SK-N-SH treated with all-trans-retinoic acid at 6 μM for 48 hours (cell line): ENCODE measurements around the gene CRIP1.

Experiments used
- ATAC-seq: fragments of 200-7000 bp; cut with Tn5 transposase; 3 replicates; pipeline ENCODE4 v1.9.1; 2020; ENCODE audit warnings: mild to moderate bottlenecking, moderate library complexity
- ARNTL ChIP-seq: fragments of 450-650 bp; formaldehyde crosslinking; IDR thresholded peaks from 2 replicates; pipeline ENCODE4 v1.5.0; 2020; ENCODE audit warnings: low read depth, mild to moderate bottlenecking, moderate library complexity, borderline replicate concordance
- BACH2 ChIP-seq: fragments of 250-450 bp; sonication (Bioruptor Pico); IDR thresholded peaks from 2 replicates; pipeline ENCODE4 v1.9.0; 2021; ENCODE audit warnings: mild to moderate bottlenecking, borderline replicate concordance
- CSDC2 ChIP-seq: fragments of 250-450 bp; sonication (Bioruptor Pico); IDR thresholded peaks from 2 replicates; pipeline ENCODE4 v1.5.0; 2020; ENCODE audit warnings: mild to moderate bottlenecking, moderate library complexity
- CSRNP3 ChIP-seq: fragments of 250-450 bp; sonication (Bioruptor Pico); IDR thresholded peaks from 2 replicates; pipeline ENCODE4 v1.5.1; 2021; ENCODE audit warnings: mild to moderate bottlenecking, moderate library complexity
- GLIS3 ChIP-seq: fragments of 250-450 bp; sonication (Bioruptor Pico); IDR thresholded peaks from 2 replicates; pipeline ENCODE4 v1.5.0; 2020; ENCODE audit warnings: mild to moderate bottlenecking, moderate library complexity
- ISL1 ChIP-seq: fragments of 250-450 bp; sonication (Bioruptor Pico); IDR thresholded peaks from 2 replicates; pipeline ENCODE4 v2.1.2; 2022; ENCODE audit warnings: mild to moderate bottlenecking, moderate library complexity
- POU6F1 ChIP-seq: fragments of 250-450 bp; sonication (Bioruptor Pico); IDR thresholded peaks from 2 replicates; pipeline ENCODE4 v1.8.0; 2021; ENCODE audit warnings: low read depth, mild to moderate bottlenecking, moderate library complexity, borderline replicate concordance
- PPARA ChIP-seq: fragments of 250-450 bp; sonication (Bioruptor Pico); IDR thresholded peaks from 2 replicates; pipeline ENCODE4 v1.5.0; 2020; ENCODE audit warnings: mild to moderate bottlenecking, borderline replicate concordance
- RARB ChIP-seq: fragments of 250-450 bp; sonication (Bioruptor Pico); IDR thresholded peaks from 2 replicates; pipeline ENCODE4 v1.8.0; 2021; ENCODE audit warnings: mild to moderate bottlenecking, moderate library complexity
- TCF4 ChIP-seq: fragments of 250-450 bp; sonication (Bioruptor Pico); IDR thresholded peaks from 2 replicates; pipeline ENCODE4 v1.8.0; 2021; ENCODE audit warnings: mild to moderate bottlenecking, moderate library complexity, borderline replicate concordance
- TOX ChIP-seq: fragments of 250-450 bp; sonication (Bioruptor Pico); IDR thresholded peaks from 2 replicates; pipeline ENCODE4 v1.8.0; 2021; ENCODE audit warnings: mild to moderate bottlenecking, moderate library complexity, borderline replicate concordance
- ZC3H10 ChIP-seq: fragments of 250-450 bp; sonication (Bioruptor Pico); IDR thresholded peaks from 2 replicates; pipeline ENCODE4 v1.5.1; 2021; ENCODE audit warnings: mild to moderate bottlenecking, moderate library complexity
- ZFP3 ChIP-seq: fragments of 250-450 bp; sonication (Bioruptor Pico); IDR thresholded peaks from 2 replicates; pipeline ENCODE4 v1.5.0; 2020; ENCODE audit warnings: mild to moderate bottlenecking, moderate library complexity
- ZNF565 ChIP-seq: fragments of 450-650 bp; formaldehyde crosslinking; conservative IDR thresholded peaks from 2 replicates; pipeline ENCODE4 v1.5.0; 2020; ENCODE audit warnings: low read depth, mild to moderate bottlenecking, moderate library complexity
- ZNF70 ChIP-seq: fragments of 450-650 bp; formaldehyde crosslinking; IDR thresholded peaks from 2 replicates; pipeline ENCODE4 v1.5.0; 2020; ENCODE audit warnings: mild to moderate bottlenecking, moderate library complexity
- ZNF8 ChIP-seq: fragments of 450-650 bp; formaldehyde crosslinking; IDR thresholded peaks from 2 replicates; pipeline ENCODE4 v1.5.0; 2020; ENCODE audit warnings: mild to moderate bottlenecking, moderate library complexity
- TF ChIP-seq, protein P1 (sequence below): fragments of 250-450 bp; sonication (Bioruptor Pico); IDR thresholded peaks from 2 replicates; pipeline ENCODE4 v1.5.0; 2020; ENCODE audit warnings: mild to moderate bottlenecking, moderate library complexity
- TF ChIP-seq, protein P2 (sequence below): fragments of 250-450 bp; sonication (Bioruptor Pico); IDR thresholded peaks from 2 replicates; pipeline ENCODE4 v1.8.0; 2020; ENCODE audit warnings: mild to moderate bottlenecking, moderate library complexity, borderline replicate concordance

The CRIP1 gene

DNA sequence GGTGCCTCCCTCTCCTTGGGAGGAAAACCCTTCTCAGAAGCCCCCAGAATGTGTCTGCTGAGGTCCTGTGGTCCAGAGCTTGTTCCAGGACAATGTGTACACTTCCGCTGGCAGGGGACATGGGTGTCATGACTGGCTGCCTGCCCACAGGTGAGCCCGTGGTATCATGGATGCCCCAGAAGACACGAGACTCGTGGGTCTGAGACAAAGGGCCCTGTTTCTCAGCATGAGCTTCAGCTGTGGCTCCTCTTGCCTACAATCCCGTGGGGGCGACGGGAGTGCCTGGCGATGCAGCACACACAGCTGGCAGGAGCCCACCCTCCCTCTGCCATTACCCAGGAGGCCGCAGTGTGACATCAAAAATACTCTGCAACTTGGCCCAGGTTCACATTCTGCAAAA, 46.7 kb downstream of the CRIP1 start:
- no peak for ATAC-seq
- TF ChIP-seq CSDC2 (CRISPR knock-in tag) (no peak), GLIS3 (no peak), ZFP3 (CRISPR knock-in tag) (no peak), TOX (CRISPR knock-in tag) (no peak), ZNF8 (CRISPR knock-in tag) (no peak), ISL1 (CRISPR knock-in tag) (no peak), ZC3H10 (no peak), ZNF70 (CRISPR knock-in tag) (no peak), RARB (no peak), TCF4 (CRISPR knock-in tag) (no peak), CSRNP3 (CRISPR knock-in tag) (no peak), ZNF565 (CRISPR knock-in tag) (no peak), BACH2 (CRISPR knock-in tag) (no peak), POU6F1 (CRISPR knock-in tag) (no peak), PPARA (CRISPR knock-in tag) (no peak)
- TF ChIP-seq, protein P1, sequence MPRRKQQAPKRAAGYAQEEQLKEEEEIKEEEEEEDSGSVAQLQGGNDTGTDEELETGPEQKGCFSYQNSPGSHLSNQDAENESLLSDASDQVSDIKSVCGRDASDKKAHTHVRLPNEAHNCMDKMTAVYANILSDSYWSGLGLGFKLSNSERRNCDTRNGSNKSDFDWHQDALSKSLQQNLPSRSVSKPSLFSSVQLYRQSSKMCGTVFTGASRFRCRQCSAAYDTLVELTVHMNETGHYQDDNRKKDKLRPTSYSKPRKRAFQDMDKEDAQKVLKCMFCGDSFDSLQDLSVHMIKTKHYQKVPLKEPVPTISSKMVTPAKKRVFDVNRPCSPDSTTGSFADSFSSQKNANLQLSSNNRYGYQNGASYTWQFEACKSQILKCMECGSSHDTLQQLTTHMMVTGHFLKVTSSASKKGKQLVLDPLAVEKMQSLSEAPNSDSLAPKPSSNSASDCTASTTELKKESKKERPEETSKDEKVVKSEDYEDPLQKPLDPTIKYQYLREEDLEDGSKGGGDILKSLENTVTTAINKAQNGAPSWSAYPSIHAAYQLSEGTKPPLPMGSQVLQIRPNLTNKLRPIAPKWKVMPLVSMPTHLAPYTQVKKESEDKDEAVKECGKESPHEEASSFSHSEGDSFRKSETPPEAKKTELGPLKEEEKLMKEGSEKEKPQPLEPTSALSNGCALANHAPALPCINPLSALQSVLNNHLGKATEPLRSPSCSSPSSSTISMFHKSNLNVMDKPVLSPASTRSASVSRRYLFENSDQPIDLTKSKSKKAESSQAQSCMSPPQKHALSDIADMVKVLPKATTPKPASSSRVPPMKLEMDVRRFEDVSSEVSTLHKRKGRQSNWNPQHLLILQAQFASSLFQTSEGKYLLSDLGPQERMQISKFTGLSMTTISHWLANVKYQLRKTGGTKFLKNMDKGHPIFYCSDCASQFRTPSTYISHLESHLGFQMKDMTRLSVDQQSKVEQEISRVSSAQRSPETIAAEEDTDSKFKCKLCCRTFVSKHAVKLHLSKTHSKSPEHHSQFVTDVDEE (CRISPR knock-in tag), result no peak
- TF ChIP-seq, protein P2, sequence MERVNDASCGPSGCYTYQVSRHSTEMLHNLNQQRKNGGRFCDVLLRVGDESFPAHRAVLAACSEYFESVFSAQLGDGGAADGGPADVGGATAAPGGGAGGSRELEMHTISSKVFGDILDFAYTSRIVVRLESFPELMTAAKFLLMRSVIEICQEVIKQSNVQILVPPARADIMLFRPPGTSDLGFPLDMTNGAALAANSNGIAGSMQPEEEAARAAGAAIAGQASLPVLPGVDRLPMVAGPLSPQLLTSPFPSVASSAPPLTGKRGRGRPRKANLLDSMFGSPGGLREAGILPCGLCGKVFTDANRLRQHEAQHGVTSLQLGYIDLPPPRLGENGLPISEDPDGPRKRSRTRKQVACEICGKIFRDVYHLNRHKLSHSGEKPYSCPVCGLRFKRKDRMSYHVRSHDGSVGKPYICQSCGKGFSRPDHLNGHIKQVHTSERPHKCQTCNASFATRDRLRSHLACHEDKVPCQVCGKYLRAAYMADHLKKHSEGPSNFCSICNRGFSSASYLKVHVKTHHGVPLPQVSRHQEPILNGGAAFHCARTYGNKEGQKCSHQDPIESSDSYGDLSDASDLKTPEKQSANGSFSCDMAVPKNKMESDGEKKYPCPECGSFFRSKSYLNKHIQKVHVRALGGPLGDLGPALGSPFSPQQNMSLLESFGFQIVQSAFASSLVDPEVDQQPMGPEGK, result no peak

- TF ChIP-seq ZFP3 (CRISPR knock-in tag) (no peak), ZNF565 (CRISPR knock-in tag) (no peak), RARB (no peak), ARNTL (CRISPR knock-in tag) (no peak), TOX (CRISPR knock-in tag) (no peak), ZC3H10 (no peak), PPARA (CRISPR knock-in tag) (no peak)
- TF ChIP-seq, protein P2, result no peak
- no peak for ATAC-seq
Observed at GRCh38 chr14:105533811-105534498, 47.3 kb downstream of the CRIP1 start.

GRCh38 chr14:105534586-105534985, 47.9 kb downstream of the CRIP1 start:
- no peak for TF ChIP-seq TOX (CRISPR knock-in tag)
- TF ChIP-seq ZNF8 (CRISPR knock-in tag), result no peak
- TF ChIP-seq ZNF565 (CRISPR knock-in tag), result no peak
- no peak for TF ChIP-seq RARB
- TF ChIP-seq TCF4 (CRISPR knock-in tag), result no peak
- no peak for TF ChIP-seq PPARA (CRISPR knock-in tag)
- no peak for TF ChIP-seq GLIS3
- ATAC-seq, result no peak
